Testis (tissue), 3 donors: ENCODE data around the gene C9orf50. TPM values are rescaled to one million over a fixed set of nuclear protein-coding genes. Genes with fewer than 3 reads are reported as not detected.

Experiments
- DNase-seq: peaks from one replicate; pipeline ENCODE4 v3.0.0-alpha.2; 2019
- H3K27ac ChIP-seq, 2 donors: fragments of 200-600 bp; sonication (generic); one replicate each; pipeline ENCODE4 v1.5.1; 2019
- H3K27me3 ChIP-seq: fragments of 200-600 bp; sonication (generic); one replicate; pipeline ENCODE4 v1.5.1; 2019
- H3K36me3 ChIP-seq: fragments of 200-600 bp; sonication (generic); one replicate; pipeline ENCODE4 v1.5.1; 2017; ENCODE audit warnings: low read depth; ENCODE audit errors: missing control alignments
- H3K4me1 ChIP-seq: fragments of 200-600 bp; sonication (generic); one replicate; pipeline ENCODE4 v1.5.1; 2019
- H3K4me3 ChIP-seq, 2 donors: fragments of 200-600 bp; sonication (generic); one replicate each; pipeline ENCODE4 v1.5.1; 2017 to 2019
- H3K9me3 ChIP-seq: fragments of 200-600 bp; sonication (generic); one replicate; pipeline ENCODE4 v1.5.1; 2017
- CTCF ChIP-seq, 3 experiments: fragments of 450-650 bp in 2 of 3; fragments of 200-600 bp in 1 of 3; sonication (generic) in 1 of 3; IDR thresholded peaks; one replicate each; pipeline ENCODE4 v1.5.1; 2016 to 2019; ENCODE audit warnings: antibody characterized with exemption in 3 of 3, mild to moderate bottlenecking in 2 of 3, moderate library complexity in 1 of 3
- POLR2A ChIP-seq: fragments of 450-650 bp; IDR thresholded peaks from one replicate; pipeline ENCODE4 v1.6.1; 2017; ENCODE audit warnings: antibody characterized with exemption, mild to moderate bottlenecking, moderate library complexity
- WGBS, 2 donors: methylation state at CpG; one replicate each; pipeline ENCODE4 v1.1.5; 2018; 5-methylcytosine and 5-hydroxymethylcytosine counted together
- intact Hi-C: fragments of 100-400 bp; cut with DNase I; formaldehyde crosslinking; loops from one replicate; pipeline ENCODE4 v1.15.1; 2023; ENCODE audit warnings: low total_unique reads
- polyA plus RNA-seq: library from polyadenylated mRNA; stranded (reverse); fragments of 350-450 nt; fragmentation: Illumina TruSeq; extraction: RNeasy Lipid Tissue Mini Kit (QIAGEN cat#74804); gene quantifications from one replicate; pipeline ENCODE4 v1.2.3, GENCODE V29; 2014; ENCODE audit warnings: low read depth, low replicate concordance; ENCODE audit not compliant: insufficient read depth
- total RNA-seq, 2 donors: library from RNA; depleted of rRNA; stranded (reverse); fragments of >200 nt; gene quantifications; one replicate each; pipeline ENCODE4 v1.2.3, GENCODE V29; 2016

Gene C9orf50
- total and polyA plus RNA-seq, 3 donors from 2014 or later = 3.7 to 14.6 (median 9.4) TPM

GRCh38 chr9:129585352-129585751, 35.5 kb downstream of the C9orf50 start:
- no peak overlapping the region for H3K27ac ChIP-seq
- no peak for DNase-seq
- no peak overlapping the region for H3K4me3 ChIP-seq
- no peaks in the 10 kb centered on the region for H3K36me3 ChIP-seq
- 94 to 100% methylated on average over 1 of the region's 1 CpG for WGBS, 2 donors
- intact Hi-C loops = no loop called here
- H3K27me3 ChIP-seq = no peaks in the 10 kb centered on the region
- peaks cover 11% of the 10 kb centered on the region for H3K4me1 ChIP-seq
- TF ChIP-seq CTCF (IDR thresholded peaks at IDR 0.05) (no peak), POLR2A (no peak)
- H3K9me3 ChIP-seq = no peaks in the 10 kb centered on the region

- no peak for TF ChIP-seq POLR2A
- TF ChIP-seq CTCF (IDR thresholded peaks at IDR 0.05) = no peak
- Histone ChIP-seq H3K9me3 (no peaks in the 10 kb centered on the region), H3K4me1 (peaks cover 11% of the 10 kb centered on the region), H3K27ac (peak overlapping the region in 1 of 2 donors; percentile 63), H3K27me3 (no peaks in the 10 kb centered on the region), H3K36me3 (no peaks in the 10 kb centered on the region), H3K4me3 (no peak overlapping the region)
- intact Hi-C loops = no loop called here
- peak; percentile 91 for DNase-seq
- 56 to 57% methylated on average over 1 of the region's 1 CpG for WGBS, 2 donors
Observed at GRCh38 chr9:129584136-129584535, 36.8 kb downstream of the C9orf50 start.

GRCh38 chr9:129583308-129584038, 37.4 kb downstream of the C9orf50 start:
- TF ChIP-seq CTCF (IDR thresholded peaks at IDR 0.05) (no peak), POLR2A (no peak)
- H3K27me3 ChIP-seq = no peaks in the 10 kb centered on the region
- no peak overlapping the region for H3K27ac ChIP-seq
- no peak for DNase-seq
- H3K9me3 ChIP-seq = no peaks in the 10 kb centered on the region
- H3K36me3 ChIP-seq = no peaks in the 10 kb centered on the region
- intact Hi-C loops = no loop called here
- H3K4me3 ChIP-seq = no peak overlapping the region
- 81 to 86% methylated on average over 10 of the region's 10 CpGs for WGBS, 2 donors
- H3K4me1 ChIP-seq = peaks cover 11% of the 10 kb centered on the region

- Histone ChIP-seq H3K9me3 (no peaks in the 10 kb centered on the region), H3K27me3 (no peaks in the 10 kb centered on the region), H3K36me3 (no peaks in the 10 kb centered on the region), H3K4me3 (no peak overlapping the region), H3K4me1 (peaks cover 11% of the 10 kb centered on the region), H3K27ac (no peak overlapping the region)
- 88 to 94% methylated on average over 3 of the region's 3 CpGs for WGBS, 2 donors
- intact Hi-C loops = no loop called here
- no peak for DNase-seq
- TF ChIP-seq CTCF (IDR thresholded peaks at IDR 0.05) = no peak
- TF ChIP-seq POLR2A = no peak
Observed at GRCh38 chr9:129582855-129583254, 38.0 kb downstream of the C9orf50 start.
